IPS-20b (cell line): ENCODE data around the gene MYRFL.

Experiments
- H3K27ac ChIP-seq: one replicate; pipeline ENCODE4 v1.5.1; 2013; ENCODE audit warnings: low read length
- H3K27me3 ChIP-seq: 2 replicates; pipeline ENCODE4 v1.6.1; 2013; ENCODE audit warnings: mild to moderate bottlenecking, low read length, inconsistent platforms; ENCODE audit not compliant: insufficient read depth
- H3K36me3 ChIP-seq: 2 replicates; pipeline ENCODE4 v1.6.1; 2013; ENCODE audit warnings: low read depth, mild to moderate bottlenecking, inconsistent platforms, low read length, moderate library complexity; ENCODE audit not compliant: insufficient read depth
- H3K4me1 ChIP-seq: 2 replicates; pipeline ENCODE4 v1.6.1; 2013; ENCODE audit warnings: mild to moderate bottlenecking, control low read depth, inconsistent platforms, low read length, moderate library complexity; ENCODE audit not compliant: insufficient read depth
- H3K4me3 ChIP-seq: 2 replicates; pipeline ENCODE4 v1.5.1; 2013; ENCODE audit warnings: mild to moderate bottlenecking, low read length, inconsistent platforms
- H3K9ac ChIP-seq: 2 replicates; pipeline ENCODE4 v1.6.1; 2013; ENCODE audit warnings: low read depth, mild to moderate bottlenecking, inconsistent platforms, low read length, moderate library complexity
- H3K9me3 ChIP-seq: 2 replicates; pipeline ENCODE4 v1.6.1; 2013; ENCODE audit warnings: mild to moderate bottlenecking, low read depth, low read length, inconsistent platforms; ENCODE audit not compliant: insufficient read depth

Gene MYRFL

DNA sequence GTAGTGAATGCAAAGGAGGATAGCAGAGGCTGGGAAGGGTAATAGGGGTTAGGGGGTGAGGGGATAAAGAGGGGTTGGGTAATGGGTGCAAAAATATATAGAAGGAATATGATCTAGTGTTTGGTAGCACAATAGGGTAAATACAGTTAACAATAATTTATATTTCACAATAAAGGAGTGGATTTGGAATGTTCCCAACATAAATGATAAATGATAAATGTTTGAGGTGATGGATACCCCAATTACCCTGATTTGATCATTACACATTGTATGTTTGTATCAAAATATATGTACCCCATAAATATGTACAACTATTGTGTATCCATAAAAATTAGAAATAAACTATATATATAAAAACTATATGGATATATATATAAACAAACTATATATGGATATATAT lies 999 bp upstream of the MYRFL start:
- no peak overlapping the region for H3K9ac ChIP-seq
- no peaks in the 10 kb centered on the region for H3K9me3 ChIP-seq
- H3K27me3 ChIP-seq: no peaks in the 10 kb centered on the region
- peaks cover 5% of the 10 kb centered on the region; the same call in 1 of the 2 replicates for H3K4me1 ChIP-seq
- no peak overlapping the region for H3K27ac ChIP-seq
- H3K36me3 ChIP-seq: no peaks in the 10 kb centered on the region
- H3K4me3 ChIP-seq: no peak overlapping the region

GRCh38 chr12:69828897-69829296 lies 3.9 kb downstream of the MYRFL start:
- H3K9me3 ChIP-seq: no peaks in the 10 kb centered on the region
- no peaks in the 10 kb centered on the region for H3K36me3 ChIP-seq
- H3K9ac ChIP-seq: no peak overlapping the region
- no peak overlapping the region for H3K27ac ChIP-seq
- H3K27me3 ChIP-seq: no peaks in the 10 kb centered on the region
- H3K4me3 ChIP-seq: no peak overlapping the region
- H3K4me1 ChIP-seq: no peaks in the 10 kb centered on the region

GRCh38 chr12:69833696-69834095 lies 8.7 kb downstream of the MYRFL start:
- Histone ChIP-seq H3K27ac (no peak overlapping the region), H3K4me3 (no peak overlapping the region), H3K4me1 (no peaks in the 10 kb centered on the region), H3K27me3 (no peaks in the 10 kb centered on the region), H3K36me3 (no peaks in the 10 kb centered on the region), H3K9me3 (no peaks in the 10 kb centered on the region), H3K9ac (no peak overlapping the region)

- H3K27me3 ChIP-seq: no peaks in the 10 kb centered on the region
- H3K9ac ChIP-seq: no peak overlapping the region
- no peaks in the 10 kb centered on the region for H3K4me1 ChIP-seq
- no peak overlapping the region for H3K4me3 ChIP-seq
- H3K36me3 ChIP-seq: no peaks in the 10 kb centered on the region
- H3K27ac ChIP-seq: no peak overlapping the region
- no peaks in the 10 kb centered on the region for H3K9me3 ChIP-seq
Measured at GRCh38 chr12:69834147-69834546, 9.1 kb downstream of the MYRFL start.

DNA sequence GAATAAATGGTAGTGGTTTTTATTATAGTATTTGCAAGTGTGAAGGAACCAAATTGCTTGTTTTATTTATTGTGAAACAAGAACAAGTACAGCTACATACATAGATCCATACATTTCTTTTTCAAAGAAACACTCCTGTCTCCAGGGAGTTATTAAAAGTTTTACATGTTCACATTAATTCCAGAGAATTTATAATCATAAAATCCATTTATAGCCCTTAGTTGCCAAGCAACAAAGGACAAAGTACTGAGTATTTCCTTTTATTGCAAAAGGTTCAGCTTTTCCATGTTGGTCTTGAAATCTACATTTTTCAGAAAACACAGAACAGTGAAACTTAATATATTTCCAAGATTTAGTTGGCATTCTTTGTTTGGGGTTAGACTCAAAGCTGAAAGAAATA lies 9.5 kb downstream of the MYRFL start:
- Histone ChIP-seq H3K4me3 (no peak overlapping the region), H3K9me3 (no peaks in the 10 kb centered on the region), H3K27me3 (no peaks in the 10 kb centered on the region), H3K27ac (no peak overlapping the region), H3K9ac (no peak overlapping the region), H3K36me3 (no peaks in the 10 kb centered on the region), H3K4me1 (no peaks in the 10 kb centered on the region)

DNA sequence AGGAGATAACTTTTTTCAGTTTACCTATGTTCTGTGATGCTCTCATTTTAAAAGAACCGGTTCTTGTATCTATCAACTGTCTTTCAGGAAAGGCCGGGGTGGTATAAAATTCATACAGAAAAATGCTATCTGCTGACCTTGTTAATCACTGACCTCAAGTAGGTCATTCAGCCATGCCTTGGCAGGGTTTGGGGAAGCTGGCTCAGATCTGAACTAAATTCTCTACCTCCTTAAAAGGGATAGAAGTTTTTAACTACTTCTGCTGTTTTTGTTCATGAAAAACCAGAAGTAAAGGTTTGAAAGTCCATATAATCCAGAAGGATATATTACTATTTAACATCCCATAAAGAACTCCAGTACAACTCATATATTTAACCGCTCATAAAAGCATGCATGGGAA lies 10.1 kb downstream of the MYRFL start:
- Histone ChIP-seq H3K9me3 (no peaks in the 10 kb centered on the region), H3K36me3 (no peaks in the 10 kb centered on the region), H3K27ac (no peak overlapping the region), H3K9ac (no peak overlapping the region), H3K4me1 (no peaks in the 10 kb centered on the region), H3K4me3 (no peak overlapping the region), H3K27me3 (no peaks in the 10 kb centered on the region)

GRCh38 chr12:69836015-69836414 lies 11.0 kb downstream of the MYRFL start:
- Histone ChIP-seq H3K36me3 (no peaks in the 10 kb centered on the region), H3K4me3 (no peak overlapping the region), H3K9ac (no peak overlapping the region), H3K9me3 (no peaks in the 10 kb centered on the region), H3K27me3 (no peaks in the 10 kb centered on the region), H3K4me1 (no peaks in the 10 kb centered on the region), H3K27ac (no peak overlapping the region)

DNA sequence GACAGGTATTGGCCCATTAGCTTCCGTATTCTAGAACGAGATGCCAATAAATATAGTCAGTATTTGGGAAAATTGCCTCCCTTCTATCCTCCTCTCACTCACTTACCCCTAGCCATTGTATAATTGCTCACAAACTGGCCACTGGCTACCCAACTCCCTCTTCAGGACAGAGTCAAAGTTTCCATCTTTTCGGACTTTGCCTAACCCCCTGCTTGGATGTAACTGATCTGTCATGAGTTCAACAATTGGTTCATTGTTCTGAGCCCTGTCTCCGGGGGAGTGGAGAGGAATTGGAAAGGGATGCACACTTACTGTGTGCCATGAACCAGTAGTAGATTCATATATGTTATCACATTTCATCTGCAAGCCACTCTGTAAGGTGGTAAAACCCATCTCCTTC lies 12.2 kb downstream of the MYRFL start:
- no peak overlapping the region for H3K27ac ChIP-seq
- H3K9me3 ChIP-seq: no peaks in the 10 kb centered on the region
- no peak overlapping the region for H3K9ac ChIP-seq
- no peak overlapping the region for H3K4me3 ChIP-seq
- no peaks in the 10 kb centered on the region for H3K4me1 ChIP-seq
- H3K36me3 ChIP-seq: no peaks in the 10 kb centered on the region
- H3K27me3 ChIP-seq: no peaks in the 10 kb centered on the region

- Histone ChIP-seq H3K4me3 (no peak overlapping the region), H3K9ac (no peak overlapping the region), H3K9me3 (no peaks in the 10 kb centered on the region), H3K27ac (no peak overlapping the region), H3K27me3 (no peaks in the 10 kb centered on the region), H3K36me3 (no peaks in the 10 kb centered on the region), H3K4me1 (no peaks in the 10 kb centered on the region)
Measured at GRCh38 chr12:69837657-69838415, 12.8 kb downstream of the MYRFL start.

GRCh38 chr12:69840727-69841126 lies 15.7 kb downstream of the MYRFL start:
- Histone ChIP-seq H3K4me1 (no peaks in the 10 kb centered on the region), H3K4me3 (no peak overlapping the region), H3K9me3 (no peaks in the 10 kb centered on the region), H3K27me3 (no peaks in the 10 kb centered on the region), H3K36me3 (no peaks in the 10 kb centered on the region), H3K9ac (no peak overlapping the region), H3K27ac (no peak overlapping the region)

DNA sequence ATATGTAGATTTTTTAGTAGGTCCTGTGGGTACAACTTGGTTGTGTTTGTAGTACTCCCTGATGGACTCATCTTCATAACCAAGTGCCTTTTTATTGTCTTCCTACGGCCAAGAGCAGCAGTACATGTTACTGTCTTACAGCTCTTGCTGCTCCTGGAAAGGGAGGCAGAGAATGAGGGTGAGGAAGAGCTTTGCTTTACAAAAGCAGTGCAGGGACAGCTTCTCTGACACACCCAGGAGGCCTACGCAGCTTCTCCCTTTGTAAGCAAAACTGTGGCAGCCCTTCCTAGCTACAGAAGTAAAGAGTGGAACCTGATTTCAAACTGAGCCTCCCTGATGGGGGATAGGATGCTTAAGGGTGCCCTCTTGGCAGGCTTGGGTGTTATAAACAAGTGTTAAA lies 18.6 kb downstream of the MYRFL start:
- H3K4me1 ChIP-seq: no peaks in the 10 kb centered on the region; the same call in 1 of the 2 replicates
- H3K36me3 ChIP-seq: no peaks in the 10 kb centered on the region
- H3K9me3 ChIP-seq: no peaks in the 10 kb centered on the region
- H3K9ac ChIP-seq: no peak overlapping the region
- no peaks in the 10 kb centered on the region for H3K27me3 ChIP-seq
- no peak overlapping the region for H3K4me3 ChIP-seq
- H3K27ac ChIP-seq: no peak overlapping the region

DNA sequence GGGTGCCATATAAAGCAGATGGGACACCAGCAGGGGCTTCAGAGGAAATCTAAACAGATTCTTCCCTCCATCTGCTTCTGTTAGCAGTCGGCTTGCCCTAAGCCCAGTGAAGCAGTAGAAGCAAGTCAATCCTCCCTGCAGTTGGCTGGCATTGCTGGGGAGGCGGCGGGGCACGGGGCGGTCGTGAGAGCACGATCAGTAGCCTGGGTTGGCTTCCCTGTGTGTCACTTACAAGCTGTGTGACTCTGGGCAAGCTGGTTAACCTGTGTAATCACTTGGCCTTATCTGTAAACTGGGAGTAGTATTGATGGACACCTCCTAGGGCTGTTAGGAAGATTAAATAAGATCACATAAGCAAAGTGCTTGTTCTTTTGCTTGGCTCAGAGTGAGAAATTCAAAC lies 19.4 kb downstream of the MYRFL start:
- Histone ChIP-seq H3K27me3 (no peaks in the 10 kb centered on the region), H3K4me3 (no peak overlapping the region), H3K27ac (no peak overlapping the region), H3K9me3 (no peaks in the 10 kb centered on the region), H3K4me1 (no peaks in the 10 kb centered on the region; the same call in 1 of the 2 replicates), H3K9ac (no peak overlapping the region), H3K36me3 (no peaks in the 10 kb centered on the region)
